Mesothelial cell of epicardium (in vitro differentiated cells): ENCODE data around the gene EXOC4. TPM values are rescaled to one million over a fixed set of nuclear protein-coding genes. Genes with fewer than 3 reads are reported as not detected.
"Not testable (repeated sequence)": the region's sequence is repeated elsewhere in the genome, so short reads cannot be mapped to it uniquely, and the experiment has no call there.

Experiments
- DNase-seq, 2 experiments: peaks; one replicate each; pipeline ENCODE4 v3.0.0; 2021; ENCODE audit warnings: low spot score in 2 of 2; ENCODE audit not compliant: unreplicated experiment in 2 of 2
- H3K27ac Mint-ChIP-seq: 2 replicates; pipeline ENCODE4 v1.8.0; 2021; ENCODE audit warnings: mixed read lengths
- H3K27me3 Mint-ChIP-seq: 2 replicates; pipeline ENCODE4 v1.8.0; 2021; ENCODE audit warnings: low read depth, mixed read lengths
- H3K36me3 Mint-ChIP-seq: 2 replicates; pipeline ENCODE4 v1.8.0; 2021; ENCODE audit warnings: mixed read lengths
- H3K4me1 Mint-ChIP-seq: 2 replicates; pipeline ENCODE4 v1.8.0; 2021; ENCODE audit warnings: mixed read lengths
- H3K4me3 Mint-ChIP-seq: 2 replicates; pipeline ENCODE4 v1.8.0; 2021; ENCODE audit warnings: mild to moderate bottlenecking, moderate library complexity, mixed read lengths
- H3K9me3 Mint-ChIP-seq: 2 replicates; pipeline ENCODE4 v1.8.0; 2021; ENCODE audit warnings: mixed read lengths
- CTCF ChIP-seq: fragments of 200-600 bp; sonication (generic); IDR thresholded peaks from one replicate; pipeline ENCODE4 v1.5.0; 2021; ENCODE audit warnings: antibody characterized with exemption; ENCODE audit not compliant: unreplicated experiment
- total RNA-seq: library from RNA; stranded (reverse); gene quantifications from 3 replicates; pipeline ENCODE4 v1.2.1, GENCODE V29; 2021

Gene EXOC4
- total RNA-seq, 1 donor from 2014 or later, result 105 TPM

GRCh38 chr7:133886797-133887196, 633.9 kb downstream of the EXOC4 start:
- no peak for TF ChIP-seq CTCF
- Mint-ChIP-seq H3K27ac (no peak overlapping the region), H3K9me3 (peaks cover 3% of the 10 kb centered on the region), H3K4me3 (no peak overlapping the region), H3K36me3 (peaks cover 3% of the 10 kb centered on the region), H3K4me1 (no peaks in the 10 kb centered on the region), H3K27me3 (no peaks in the 10 kb centered on the region)
- no peak for DNase-seq

GRCh38 chr7:133887459-133887858, 634.6 kb downstream of the EXOC4 start:
- Mint-ChIP-seq H3K27ac (no peak overlapping the region), H3K4me3 (no peak overlapping the region)

GRCh38 chr7:133888061-133888930, 635.4 kb downstream of the EXOC4 start:
- no peak overlapping the region for H3K4me3 Mint-ChIP-seq
- H3K4me1 Mint-ChIP-seq, result no peaks in the 10 kb centered on the region
- DNase-seq, result no peak
- H3K9me3 Mint-ChIP-seq, result peaks cover 3% of the 10 kb centered on the region
- no peak for TF ChIP-seq CTCF
- no peak overlapping the region for H3K27ac Mint-ChIP-seq
- no peaks in the 10 kb centered on the region for H3K27me3 Mint-ChIP-seq
- peaks cover 3% of the 10 kb centered on the region for H3K36me3 Mint-ChIP-seq

More at GRCh38 chr7:133887459-133887858, 634.6 kb downstream of the EXOC4 start:
- H3K9me3 Mint-ChIP-seq, result peaks cover 3% of the 10 kb centered on the region
- no peaks in the 10 kb centered on the region for H3K4me1 Mint-ChIP-seq
- no peak for TF ChIP-seq CTCF
- DNase-seq, result no peak
- H3K27me3 Mint-ChIP-seq, result no peaks in the 10 kb centered on the region
- H3K36me3 Mint-ChIP-seq, result peaks cover 3% of the 10 kb centered on the region

- Mint-ChIP-seq H3K36me3 (peaks cover 4% of the 10 kb centered on the region), H3K27ac (no peak overlapping the region), H3K4me3 (no peak overlapping the region), H3K4me1 (no peaks in the 10 kb centered on the region), H3K27me3 (no peaks in the 10 kb centered on the region), H3K9me3 (no peaks in the 10 kb centered on the region)
- no peak for TF ChIP-seq CTCF
- DNase-seq, result no peak
Observed at GRCh38 chr7:133904776-133905175, 651.9 kb downstream of the EXOC4 start.

GRCh38 chr7:133906553-133906952, 653.7 kb downstream of the EXOC4 start:
- H3K4me1 Mint-ChIP-seq, H3K4me3 Mint-ChIP-seq, DNase-seq, H3K36me3 Mint-ChIP-seq, H3K9me3 Mint-ChIP-seq, H3K27me3 Mint-ChIP-seq, H3K27ac Mint-ChIP-seq: not testable (repeated sequence)

- no peak overlapping the region for H3K4me3 Mint-ChIP-seq
- peaks cover 4% of the 10 kb centered on the region for H3K36me3 Mint-ChIP-seq
- no peak for DNase-seq
- no peak for TF ChIP-seq CTCF
- H3K27me3 Mint-ChIP-seq, result no peaks in the 10 kb centered on the region
- H3K9me3 Mint-ChIP-seq, result no peaks in the 10 kb centered on the region
- H3K27ac Mint-ChIP-seq, result no peak overlapping the region
- H3K4me1 Mint-ChIP-seq, result no peaks in the 10 kb centered on the region
Observed at GRCh38 chr7:133910761-133911160, 657.9 kb downstream of the EXOC4 start.
